ENCODE results near the gene SORCS2.

Gene SORCS2

DNA sequence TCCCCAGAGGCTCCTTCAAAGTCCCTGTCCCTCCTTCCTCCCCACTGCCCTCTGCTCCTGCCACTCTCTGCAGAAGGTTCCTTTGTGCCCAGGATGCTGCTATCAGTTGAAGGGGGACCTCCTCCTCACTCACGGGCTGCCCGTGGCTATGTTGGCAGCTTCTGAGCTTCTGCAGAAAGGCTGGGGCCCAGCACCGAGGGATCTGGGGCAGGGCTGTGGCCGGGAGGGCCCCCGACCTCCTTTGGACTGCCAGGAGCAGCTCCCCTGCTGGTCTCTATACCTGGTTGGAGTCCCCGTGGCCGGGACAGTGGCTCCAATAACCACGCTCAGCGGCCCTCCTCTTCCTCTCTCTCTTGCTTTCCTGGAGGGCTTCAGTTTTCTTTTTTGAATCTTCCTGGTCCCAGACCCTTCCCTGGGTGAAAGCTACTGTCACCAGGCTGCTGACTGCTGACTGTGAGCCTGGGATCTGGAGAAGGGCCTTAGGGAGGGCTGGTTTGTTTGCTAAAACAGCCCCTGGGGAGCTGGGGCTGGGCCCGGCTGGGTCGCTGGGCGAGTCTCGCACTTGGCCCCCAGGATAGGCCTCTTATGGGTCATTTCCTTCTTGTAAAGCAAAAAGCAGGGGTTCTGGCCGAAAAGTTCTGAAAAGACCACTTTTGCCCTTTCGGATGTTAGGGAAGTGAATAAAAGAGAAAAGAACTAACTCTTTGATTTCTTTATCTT lies 46.9 kb downstream of the SORCS2 start:
- TF ChIP-seq POLR2AphosphoS5 (IDR thresholded peaks at IDR 0.05; ENCODE audit: low read depth, low read length), result no peak
- TF ChIP-seq, protein P1, sequence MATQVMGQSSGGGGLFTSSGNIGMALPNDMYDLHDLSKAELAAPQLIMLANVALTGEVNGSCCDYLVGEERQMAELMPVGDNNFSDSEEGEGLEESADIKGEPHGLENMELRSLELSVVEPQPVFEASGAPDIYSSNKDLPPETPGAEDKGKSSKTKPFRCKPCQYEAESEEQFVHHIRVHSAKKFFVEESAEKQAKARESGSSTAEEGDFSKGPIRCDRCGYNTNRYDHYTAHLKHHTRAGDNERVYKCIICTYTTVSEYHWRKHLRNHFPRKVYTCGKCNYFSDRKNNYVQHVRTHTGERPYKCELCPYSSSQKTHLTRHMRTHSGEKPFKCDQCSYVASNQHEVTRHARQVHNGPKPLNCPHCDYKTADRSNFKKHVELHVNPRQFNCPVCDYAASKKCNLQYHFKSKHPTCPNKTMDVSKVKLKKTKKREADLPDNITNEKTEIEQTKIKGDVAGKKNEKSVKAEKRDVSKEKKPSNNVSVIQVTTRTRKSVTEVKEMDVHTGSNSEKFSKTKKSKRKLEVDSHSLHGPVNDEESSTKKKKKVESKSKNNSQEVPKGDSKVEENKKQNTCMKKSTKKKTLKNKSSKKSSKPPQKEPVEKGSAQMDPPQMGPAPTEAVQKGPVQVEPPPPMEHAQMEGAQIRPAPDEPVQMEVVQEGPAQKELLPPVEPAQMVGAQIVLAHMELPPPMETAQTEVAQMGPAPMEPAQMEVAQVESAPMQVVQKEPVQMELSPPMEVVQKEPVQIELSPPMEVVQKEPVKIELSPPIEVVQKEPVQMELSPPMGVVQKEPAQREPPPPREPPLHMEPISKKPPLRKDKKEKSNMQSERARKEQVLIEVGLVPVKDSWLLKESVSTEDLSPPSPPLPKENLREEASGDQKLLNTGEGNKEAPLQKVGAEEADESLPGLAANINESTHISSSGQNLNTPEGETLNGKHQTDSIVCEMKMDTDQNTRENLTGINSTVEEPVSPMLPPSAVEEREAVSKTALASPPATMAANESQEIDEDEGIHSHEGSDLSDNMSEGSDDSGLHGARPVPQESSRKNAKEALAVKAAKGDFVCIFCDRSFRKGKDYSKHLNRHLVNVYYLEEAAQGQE (IDR thresholded peaks at IDR 0.05; ENCODE audit: insufficient read depth in 1 of 2, low read depth in 2 of 2, low read length in 2 of 2), result no peak
- no peak for TF ChIP-seq SIN3A (IDR thresholded peaks at IDR 0.05; ENCODE audit: borderline replicate concordance, insufficient read depth, low read length)
- TF ChIP-seq TAF1 (IDR thresholded peaks at IDR 0.05; ENCODE audit: borderline replicate concordance, insufficient read depth, low read length), result no peak
- TF ChIP-seq FOXP2 (optimal IDR thresholded peaks at IDR 0.05; ENCODE audit: borderline replicate concordance, extremely low read depth, extremely low read length, insufficient read depth), result no peak

DNA sequence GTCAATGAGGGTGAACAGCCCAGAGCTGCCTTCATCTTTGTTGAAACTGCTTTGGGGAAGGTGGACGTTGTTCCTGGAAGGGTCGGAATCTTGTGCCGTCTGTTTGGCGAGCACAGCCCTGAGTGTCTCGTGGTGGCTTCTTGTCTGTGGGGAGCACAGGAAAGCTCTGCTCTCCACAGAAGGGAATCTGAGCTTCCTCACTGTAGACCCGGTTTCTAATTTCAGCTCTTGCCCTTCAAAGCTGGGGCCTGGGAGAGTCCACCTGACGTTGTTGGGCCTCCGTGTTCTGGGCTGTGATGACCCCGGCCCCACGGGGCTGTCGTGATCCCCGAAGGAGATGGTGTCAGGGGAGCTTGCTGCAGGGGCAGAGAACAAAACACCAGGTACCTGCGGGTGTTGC lies 47.5 kb downstream of the SORCS2 start:
- TF ChIP-seq SIN3A (IDR thresholded peaks at IDR 0.05; ENCODE audit: borderline replicate concordance, insufficient read depth, low read length), result no peak
- TF ChIP-seq TAF1 (IDR thresholded peaks at IDR 0.05; ENCODE audit: borderline replicate concordance, insufficient read depth, low read length), result no peak
- no peak for TF ChIP-seq POLR2AphosphoS5 (IDR thresholded peaks at IDR 0.05; ENCODE audit: low read depth, low read length)
- TF ChIP-seq, protein P1 (IDR thresholded peaks at IDR 0.05; ENCODE audit: insufficient read depth in 1 of 2, low read depth in 2 of 2, low read length in 2 of 2), result no peak
- no peak for TF ChIP-seq FOXP2 (optimal IDR thresholded peaks at IDR 0.05; ENCODE audit: borderline replicate concordance, extremely low read depth, extremely low read length, insufficient read depth)

DNA sequence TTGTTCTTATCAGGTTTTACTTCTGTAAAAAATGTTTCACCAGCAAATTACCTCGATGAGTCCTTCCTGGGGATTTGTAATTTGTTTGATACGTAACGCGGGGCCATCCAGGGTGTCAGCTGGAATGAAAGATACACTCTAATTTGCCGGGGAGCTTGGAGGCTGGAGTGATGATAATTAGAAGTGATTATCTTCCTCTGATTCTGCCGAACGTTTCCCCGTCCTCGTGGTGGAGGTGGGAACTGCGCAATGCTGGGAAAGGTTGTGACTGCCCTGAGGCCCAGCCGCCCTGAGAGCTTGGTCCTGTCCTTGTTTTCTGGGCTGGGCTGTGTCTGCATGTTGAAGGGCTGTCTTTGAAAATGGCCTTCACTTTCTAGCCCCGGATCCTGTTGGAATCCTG lies 48.0 kb downstream of the SORCS2 start:
- no peak for TF ChIP-seq SIN3A (IDR thresholded peaks at IDR 0.05; ENCODE audit: borderline replicate concordance, insufficient read depth, low read length)

DNA sequence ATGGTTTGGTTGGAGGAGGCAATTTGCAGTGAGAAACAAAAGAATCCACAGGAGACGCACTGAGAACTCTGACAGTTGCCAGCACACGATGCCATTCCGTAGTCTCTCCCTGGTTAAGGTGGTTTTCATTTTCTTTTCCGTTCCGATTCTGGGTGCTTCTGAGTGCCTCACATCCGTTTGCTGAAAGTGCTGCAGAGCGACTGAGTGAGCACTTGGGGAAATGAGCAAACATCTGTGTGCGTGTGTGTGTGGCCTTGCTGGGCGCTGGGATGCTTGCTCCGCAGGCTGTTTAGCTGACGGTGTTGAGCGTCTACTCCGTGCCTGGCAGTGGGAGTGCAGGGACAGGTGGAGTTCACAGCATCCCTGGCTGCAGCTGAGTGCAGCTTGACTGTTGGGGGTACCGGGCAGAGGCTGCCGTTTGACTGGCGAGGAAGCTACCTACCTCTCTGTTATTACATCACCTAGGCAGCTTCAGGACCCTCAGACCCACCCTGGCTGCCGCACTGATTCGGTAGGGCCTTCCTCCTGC lies 49.3 kb downstream of the SORCS2 start:
- TF ChIP-seq, protein P1 (IDR thresholded peaks at IDR 0.05; ENCODE audit: insufficient read depth in 1 of 2, low read depth in 2 of 2, low read length in 2 of 2), result no peak
- TF ChIP-seq FOXP2 (optimal IDR thresholded peaks at IDR 0.05; ENCODE audit: borderline replicate concordance, extremely low read depth, extremely low read length, insufficient read depth) (no peak), POLR2AphosphoS5 (IDR thresholded peaks at IDR 0.05; ENCODE audit: low read depth, low read length) (no peak), TAF1 (IDR thresholded peaks at IDR 0.05; ENCODE audit: borderline replicate concordance, insufficient read depth, low read length) (no peak), SIN3A (IDR thresholded peaks at IDR 0.05; ENCODE audit: borderline replicate concordance, insufficient read depth, low read length) (no peak)

DNA sequence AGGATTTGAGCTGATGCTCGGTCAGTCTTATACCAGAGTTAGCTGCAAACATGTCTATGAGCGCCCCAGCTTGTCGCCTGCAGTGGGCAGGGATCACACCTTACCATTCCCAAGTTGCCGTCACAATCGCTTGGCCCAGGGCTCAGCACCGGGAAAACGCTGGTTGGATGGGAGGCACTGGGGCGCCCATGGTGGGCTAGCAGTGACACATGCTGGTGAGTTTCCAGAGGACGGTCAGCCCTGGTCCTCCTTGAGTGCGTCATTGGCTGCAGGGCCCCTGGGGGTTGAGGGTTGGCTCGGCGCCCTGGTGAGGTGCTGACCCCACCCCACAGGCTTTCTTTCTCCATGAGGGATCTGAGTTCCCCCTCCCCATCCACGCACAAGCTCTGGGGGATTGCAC lies 50.4 kb downstream of the SORCS2 start:
- TF ChIP-seq FOXP2 (optimal IDR thresholded peaks at IDR 0.05; ENCODE audit: borderline replicate concordance, extremely low read depth, extremely low read length, insufficient read depth) (no peak), TAF1 (IDR thresholded peaks at IDR 0.05; ENCODE audit: borderline replicate concordance, insufficient read depth, low read length) (no peak), SIN3A (IDR thresholded peaks at IDR 0.05; ENCODE audit: borderline replicate concordance, insufficient read depth, low read length) (no peak), POLR2AphosphoS5 (IDR thresholded peaks at IDR 0.05; ENCODE audit: low read depth, low read length) (no peak)
- TF ChIP-seq, protein P1 (IDR thresholded peaks at IDR 0.05; ENCODE audit: insufficient read depth in 1 of 2, low read depth in 2 of 2, low read length in 2 of 2), result no peak

Measured in PFSK-1 (cell line).